CD8-positive, alpha-beta memory T cell (primary cell): ENCODE measurements around the gene CRYBB3. TPM values are rescaled to one million over a fixed set of nuclear protein-coding genes. Genes with fewer than 3 reads are reported as not detected.
"Not testable (repeated sequence)": the region's sequence is repeated elsewhere in the genome, so short reads cannot be mapped to it uniquely, and the experiment has no call there.

ENCODE experiments used
- CTCF ChIA-PET: fragments of 350-600 bp; sonication (Branson Sonifier 250); formaldehyde crosslinking; loops from one replicate; lab custom pipeline; 2021; ENCODE audit warnings: antibody characterized with exemption; lab: Charles Lee
- POLR2A ChIA-PET: fragments of 350-600 bp; sonication (Branson Sonifier 250); formaldehyde crosslinking; loops from one replicate; lab custom pipeline; 2021; ENCODE audit warnings: antibody characterized with exemption; lab: Charles Lee
- DNase-seq, 5 donors: peaks; one replicate each; pipeline versions ENCODE4 v3.0.0 to v3.0.0-alpha.2; 2020 to 2022; ENCODE audit warnings: mixed read lengths in 1 of 5
- H3K27ac ChIP-seq: one replicate; pipeline ENCODE4 v1.7.0; 2013; ENCODE audit warnings: low read depth, mild to moderate bottlenecking, low read length, moderate library complexity
- H3K27me3 ChIP-seq: 2 replicates; pipeline ENCODE4 v1.7.0; 2013; ENCODE audit warnings: low read length, mild to moderate bottlenecking; ENCODE audit not compliant: insufficient read depth, poor library complexity, severe bottlenecking
- H3K36me3 ChIP-seq: 2 replicates; pipeline ENCODE4 v1.7.0; 2013; ENCODE audit warnings: mild to moderate bottlenecking, low read length, moderate library complexity; ENCODE audit not compliant: insufficient read depth
- H3K4me1 ChIP-seq: 2 replicates; pipeline ENCODE4 v1.7.0; 2013; ENCODE audit warnings: mild to moderate bottlenecking, low read length, moderate library complexity; ENCODE audit not compliant: insufficient read depth
- H3K4me3 ChIP-seq: 2 replicates; pipeline ENCODE4 v1.7.0; 2013; ENCODE audit warnings: mild to moderate bottlenecking, low read length
- H3K9me3 ChIP-seq: 2 replicates; pipeline ENCODE4 v1.7.0; 2013; ENCODE audit warnings: mild to moderate bottlenecking, low read length
- H3K27ac Mint-ChIP-seq, 8 donors: one replicate each; pipeline ENCODE4 v1.8.0; 2020 to 2021; ENCODE audit warnings: mixed read lengths in 8 of 8, mild to moderate bottlenecking in 6 of 8, inconsistent platforms in 3 of 8, moderate library complexity in 3 of 8
- H3K27me3 Mint-ChIP-seq, 2 donors: one replicate each; pipeline ENCODE4 v1.8.0; 2020 to 2021; ENCODE audit warnings: mixed read lengths in 2 of 2, mild to moderate bottlenecking in 1 of 2, moderate library complexity in 1 of 2
- H3K36me3 Mint-ChIP-seq, 3 donors: one replicate each; pipeline ENCODE4 v1.8.0; 2020 to 2021; ENCODE audit warnings: mixed read lengths in 3 of 3, inconsistent platforms in 1 of 3, mild to moderate bottlenecking in 1 of 3
- H3K4me1 Mint-ChIP-seq, 3 donors: one replicate each; pipeline ENCODE4 v1.8.0; 2020 to 2021; ENCODE audit warnings: mixed read lengths in 3 of 3, inconsistent platforms in 1 of 3, mild to moderate bottlenecking in 1 of 3
- H3K4me3 Mint-ChIP-seq, 7 donors: one replicate each; pipeline ENCODE4 v1.8.0; 2020 to 2021; ENCODE audit warnings: mixed read lengths in 7 of 7, mild to moderate bottlenecking in 6 of 7, moderate library complexity in 4 of 7, inconsistent platforms in 2 of 7
- H3K9me3 Mint-ChIP-seq, 5 donors: one replicate each; pipeline ENCODE4 v1.8.0; 2020 to 2022; ENCODE audit warnings: mixed read lengths in 5 of 5, mild to moderate bottlenecking in 3 of 5, moderate library complexity in 2 of 5, inconsistent platforms in 1 of 5
- polyA plus RNA-seq: library from polyadenylated mRNA; unstranded; fragments of 300-500 nt; fragmentation: Illumina TruSeq; gene quantifications from one replicate; pipeline ENCODE4 v1.2.3, GENCODE V29; 2021
- total RNA-seq, 2 experiments: library from RNA; stranded (reverse); gene quantifications; one replicate each; pipeline ENCODE4 v1.2.3, GENCODE V29; 2021

Gene CRYBB3
- total and polyA plus RNA-seq, 3 experiments from 2014 or later = 0.26 to 0.47 TPM; not detected in 1

- Mint-ChIP-seq H3K9me3 (no peaks in the 10 kb centered on the region), H3K27me3 (peaks cover 21 to 52% of the 10 kb centered on the region in 2 donors), H3K27ac (no peak overlapping the region), H3K4me3 (no peak overlapping the region), H3K4me1 (peaks cover 0 to 9% (median 2%) of the 10 kb centered on the region in 3 donors), H3K36me3 (peaks cover 0 to 4% (median 0%) of the 10 kb centered on the region in 3 donors)
- H3K27me3 ChIP-seq = no peaks in the 10 kb centered on the region
- no peak overlapping the region for H3K27ac ChIP-seq
- no peaks in the 10 kb centered on the region for H3K9me3 ChIP-seq
- no peak for DNase-seq
- H3K4me3 ChIP-seq = no peak overlapping the region
- ChIA-PET CTCF (no interaction called here), POLR2A (no interaction called here)
- H3K4me1 ChIP-seq = no peaks in the 10 kb centered on the region
- no peaks in the 10 kb centered on the region for H3K36me3 ChIP-seq
Measured at GRCh38 chr22:25232301-25232700, 32.6 kb downstream of the CRYBB3 start.

GRCh38 chr22:25233706-25234105 is 34.0 kb downstream of the CRYBB3 start:
- H3K4me1 ChIP-seq, POLR2A ChIA-PET, H3K4me3 ChIP-seq, H3K27ac Mint-ChIP-seq, H3K36me3 ChIP-seq, DNase-seq, CTCF ChIA-PET, H3K4me1 Mint-ChIP-seq, H3K9me3 ChIP-seq, H3K4me3 Mint-ChIP-seq, H3K36me3 Mint-ChIP-seq, H3K27ac ChIP-seq, H3K9me3 Mint-ChIP-seq, H3K27me3 ChIP-seq: not testable (repeated sequence)
- H3K27me3 Mint-ChIP-seq = peaks cover 25 to 57% of the 10 kb centered on the region in 2 donors

- H3K27me3 Mint-ChIP-seq = peaks cover 25 to 60% of the 10 kb centered on the region in 2 donors
- peak overlapping the region in 2 of 7 donors; percentile 20 to 87 for H3K4me3 Mint-ChIP-seq
- POLR2A ChIA-PET = no interaction called here
Measured at GRCh38 chr22:25235547-25236290, 36.1 kb downstream of the CRYBB3 start.

GRCh38 chr22:25236417-25236816 is 36.8 kb downstream of the CRYBB3 start:
- H3K36me3 ChIP-seq = no peaks in the 10 kb centered on the region
- H3K27me3 ChIP-seq = no peaks in the 10 kb centered on the region
- no peak overlapping the region for H3K4me3 Mint-ChIP-seq
- H3K27ac ChIP-seq = no peak overlapping the region
- no peaks in the 10 kb centered on the region for H3K9me3 Mint-ChIP-seq
- DNase-seq = no peak
- H3K27ac Mint-ChIP-seq = no peak overlapping the region
- POLR2A ChIA-PET = no interaction called here
- H3K36me3 Mint-ChIP-seq = peaks cover 0 to 4% (median 0%) of the 10 kb centered on the region in 3 donors
- CTCF ChIA-PET = no interaction called here
- peaks cover 0 to 9% (median 2%) of the 10 kb centered on the region in 3 donors for H3K4me1 Mint-ChIP-seq
- H3K9me3 ChIP-seq = no peaks in the 10 kb centered on the region
- no peaks in the 10 kb centered on the region for H3K4me1 ChIP-seq
- H3K4me3 ChIP-seq = no peak overlapping the region
- peaks cover 25 to 61% of the 10 kb centered on the region in 2 donors for H3K27me3 Mint-ChIP-seq

More at GRCh38 chr22:25235547-25236290, 36.1 kb downstream of the CRYBB3 start:
- Mint-ChIP-seq H3K36me3 (peaks cover 0 to 4% (median 0%) of the 10 kb centered on the region in 3 donors), H3K4me1 (peaks cover 0 to 9% (median 2%) of the 10 kb centered on the region in 3 donors), H3K27ac (no peak overlapping the region), H3K9me3 (no peaks in the 10 kb centered on the region)
- Histone ChIP-seq H3K27ac (no peak overlapping the region), H3K27me3 (no peaks in the 10 kb centered on the region), H3K4me3 (no peak overlapping the region), H3K9me3 (no peaks in the 10 kb centered on the region), H3K36me3 (no peaks in the 10 kb centered on the region), H3K4me1 (no peaks in the 10 kb centered on the region)
- CTCF ChIA-PET = no interaction called here
- DNase-seq = peak in 4 of 5 donors; percentile 2 to 63 (median 32)

- ChIA-PET POLR2A (no interaction called here), CTCF (no interaction called here)
- Histone ChIP-seq H3K27ac (no peak overlapping the region), H3K36me3 (no peaks in the 10 kb centered on the region), H3K4me1 (no peaks in the 10 kb centered on the region), H3K9me3 (no peaks in the 10 kb centered on the region), H3K27me3 (no peaks in the 10 kb centered on the region), H3K4me3 (no peak overlapping the region)
- peaks cover 0 to 4% (median 0%) of the 10 kb centered on the region in 3 donors for H3K36me3 Mint-ChIP-seq
- H3K27ac Mint-ChIP-seq = peak overlapping the region in 1 of 8 donors; percentile 29
- H3K9me3 Mint-ChIP-seq = no peaks in the 10 kb centered on the region
- DNase-seq = no peak
- H3K4me3 Mint-ChIP-seq = no peak overlapping the region
- peaks cover 25 to 56% of the 10 kb centered on the region in 2 donors for H3K27me3 Mint-ChIP-seq
- H3K4me1 Mint-ChIP-seq = peaks cover 0 to 9% (median 2%) of the 10 kb centered on the region in 3 donors
Measured at GRCh38 chr22:25237503-25237902, 37.8 kb downstream of the CRYBB3 start.

GRCh38 chr22:25238058-25238457 is 38.4 kb downstream of the CRYBB3 start:
- DNase-seq, H3K27me3 ChIP-seq, POLR2A ChIA-PET, H3K4me3 ChIP-seq, H3K27ac ChIP-seq, H3K36me3 ChIP-seq, H3K9me3 ChIP-seq, H3K4me1 Mint-ChIP-seq, H3K4me1 ChIP-seq, H3K36me3 Mint-ChIP-seq, H3K9me3 Mint-ChIP-seq, H3K27ac Mint-ChIP-seq, H3K4me3 Mint-ChIP-seq, CTCF ChIA-PET: not testable (repeated sequence)
- H3K27me3 Mint-ChIP-seq = peaks cover 25 to 53% of the 10 kb centered on the region in 2 donors

GRCh38 chr22:25255169-25255568 is 55.5 kb downstream of the CRYBB3 start:
- H3K36me3 ChIP-seq, H3K4me1 Mint-ChIP-seq, H3K36me3 Mint-ChIP-seq, H3K4me3 ChIP-seq, H3K9me3 Mint-ChIP-seq, H3K4me1 ChIP-seq, POLR2A ChIA-PET, H3K27ac ChIP-seq, DNase-seq, H3K27me3 ChIP-seq, CTCF ChIA-PET, H3K4me3 Mint-ChIP-seq, H3K27me3 Mint-ChIP-seq, H3K27ac Mint-ChIP-seq, H3K9me3 ChIP-seq: not testable (repeated sequence)
